RWPE1 (cell line): ENCODE data around the gene SGSH.

Experiments used
- CTCF ChIA-PET: fragments of 350-600 bp; sonication (Branson Sonifier 250); formaldehyde crosslinking; extraction: SDS; loops from one replicate; lab custom pipeline; 2021; lab: Yijun Ruan, JAX
- POLR2A ChIA-PET: fragments of 400-600 bp; formaldehyde crosslinking; extraction: SDS; loops from one replicate; lab custom pipeline; 2020; ENCODE audit warnings: antibody characterized with exemption; ENCODE audit not compliant: low non-redundant PET; lab: Yijun Ruan, JAX
- DNase-seq: peaks from one replicate; pipeline ENCODE4 v3.0.0; 2012; ENCODE audit warnings: low spot score
- H3K27ac ChIP-seq: fragments of 450-650 bp; 2 replicates; pipeline ENCODE4 v1.5.1; 2017
- TF ChIP-seq, protein P1 (sequence below): fragments of 450-650 bp; conservative IDR thresholded peaks from 2 replicates; pipeline ENCODE4 v1.5.1; 2017; ENCODE audit warnings: low read depth, mild to moderate bottlenecking

The SGSH gene

DNA sequence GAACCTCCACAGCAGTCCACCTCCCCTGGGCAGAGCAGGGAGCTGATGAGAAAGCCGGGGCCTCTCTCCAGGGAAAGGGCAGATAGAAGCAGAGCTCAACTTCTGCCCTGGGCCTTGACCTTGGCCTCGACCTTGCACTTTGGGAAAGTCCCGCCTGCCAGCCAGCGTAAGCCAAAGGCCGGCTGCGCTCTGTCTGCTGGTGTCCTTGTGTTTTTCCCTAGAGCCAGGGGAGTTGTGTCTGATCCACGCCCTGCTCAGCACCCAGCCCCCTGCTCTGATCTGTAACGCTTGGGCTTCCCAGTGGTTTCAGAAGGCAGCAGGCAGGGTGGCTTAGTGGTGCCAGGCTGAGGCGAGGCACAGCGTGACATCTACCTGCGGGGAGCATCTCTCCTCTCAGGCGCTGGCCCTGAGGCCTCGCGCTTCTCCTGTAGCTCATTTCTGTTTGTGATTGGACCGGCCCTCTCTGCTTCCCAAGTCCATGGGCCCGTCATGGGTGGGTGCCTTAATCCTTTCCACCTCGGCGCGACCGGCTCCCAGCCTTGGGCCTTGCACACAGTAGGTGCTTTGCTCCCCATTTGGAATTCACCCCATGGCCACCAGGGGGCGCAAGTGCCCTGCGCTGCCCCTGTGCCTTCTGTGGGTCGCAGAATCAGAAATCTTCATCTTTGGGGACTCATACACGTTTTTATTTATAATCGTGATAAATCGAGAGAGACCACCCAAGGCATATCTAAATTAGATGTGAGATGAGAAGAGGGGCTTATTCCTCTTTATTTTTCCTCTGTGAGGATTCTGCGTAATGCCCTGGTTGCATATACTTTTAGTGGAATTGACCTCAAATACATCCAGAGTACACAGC, 24.2 kb downstream of the SGSH start:
- POLR2A ChIA-PET, result no interaction called here
- no peak overlapping the region for H3K27ac ChIP-seq
- DNase-seq, result no peak
- CTCF ChIA-PET, result interaction anchor here (0.5 to 1.3 kb wide), 5 partner anchors 9 to 58 kb away, joined by 3 to 4 read pairs (median 3); no protein-coding TSS in a partner anchor
- TF ChIP-seq, protein P1, sequence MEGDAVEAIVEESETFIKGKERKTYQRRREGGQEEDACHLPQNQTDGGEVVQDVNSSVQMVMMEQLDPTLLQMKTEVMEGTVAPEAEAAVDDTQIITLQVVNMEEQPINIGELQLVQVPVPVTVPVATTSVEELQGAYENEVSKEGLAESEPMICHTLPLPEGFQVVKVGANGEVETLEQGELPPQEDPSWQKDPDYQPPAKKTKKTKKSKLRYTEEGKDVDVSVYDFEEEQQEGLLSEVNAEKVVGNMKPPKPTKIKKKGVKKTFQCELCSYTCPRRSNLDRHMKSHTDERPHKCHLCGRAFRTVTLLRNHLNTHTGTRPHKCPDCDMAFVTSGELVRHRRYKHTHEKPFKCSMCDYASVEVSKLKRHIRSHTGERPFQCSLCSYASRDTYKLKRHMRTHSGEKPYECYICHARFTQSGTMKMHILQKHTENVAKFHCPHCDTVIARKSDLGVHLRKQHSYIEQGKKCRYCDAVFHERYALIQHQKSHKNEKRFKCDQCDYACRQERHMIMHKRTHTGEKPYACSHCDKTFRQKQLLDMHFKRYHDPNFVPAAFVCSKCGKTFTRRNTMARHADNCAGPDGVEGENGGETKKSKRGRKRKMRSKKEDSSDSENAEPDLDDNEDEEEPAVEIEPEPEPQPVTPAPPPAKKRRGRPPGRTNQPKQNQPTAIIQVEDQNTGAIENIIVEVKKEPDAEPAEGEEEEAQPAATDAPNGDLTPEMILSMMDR, result peak; percentile 84

- H3K27ac ChIP-seq, result no peak overlapping the region
- TF ChIP-seq, protein P1, result no peak
- ChIA-PET CTCF (interaction anchor here (1.1 to 1.3 kb wide), 2 partner anchors 17 to 58 kb away, joined by 3 to 4 read pairs; no protein-coding TSS in a partner anchor), POLR2A (no interaction called here)
- no peak for DNase-seq
These were observed 25.0 kb downstream of the SGSH start for GRCh38 chr17:80195141-80195540.

DNA sequence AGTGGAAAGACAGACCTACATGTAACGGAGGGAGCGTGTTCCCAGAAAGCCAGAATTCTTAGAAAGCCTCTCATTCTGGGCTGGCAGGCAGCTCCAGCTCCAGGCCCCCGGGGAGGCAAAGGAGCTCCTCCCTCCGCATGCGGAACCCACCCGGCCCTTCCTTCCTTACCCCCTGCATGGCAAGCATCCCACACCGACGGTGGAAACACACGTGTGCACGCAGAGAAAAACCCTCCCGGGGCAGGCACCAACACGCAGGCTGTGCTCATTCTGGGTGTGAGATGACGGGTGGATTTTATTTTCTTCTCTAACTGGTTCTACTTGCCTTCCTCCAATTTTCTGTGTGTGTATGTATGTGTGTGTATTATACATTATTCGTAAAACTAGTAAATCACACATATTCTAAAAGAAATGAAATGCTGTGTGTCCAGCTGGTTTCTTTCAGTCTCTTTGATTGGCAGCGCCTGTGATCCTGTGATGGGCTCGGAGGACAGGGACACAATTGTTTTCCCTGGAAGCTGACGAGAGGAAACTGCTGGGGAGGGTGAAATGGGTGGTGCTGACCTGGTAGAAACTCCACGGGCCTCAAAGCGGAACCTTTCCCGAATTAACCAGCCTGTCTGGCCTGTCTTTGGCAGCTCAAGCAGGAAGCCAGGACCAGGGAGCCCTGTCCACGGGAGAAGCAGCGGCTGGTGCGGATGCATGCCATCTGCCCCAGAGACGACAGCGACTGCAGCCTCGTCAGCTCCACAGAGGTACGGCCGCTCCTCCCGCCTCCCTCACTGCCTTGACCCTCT, 28.1 kb downstream of the SGSH start:
- DNase-seq, result no peak
- TF ChIP-seq, protein P1, result no peak
- peak overlapping the region; percentile 65 for H3K27ac ChIP-seq
- POLR2A ChIA-PET, result no interaction called here
- CTCF ChIA-PET, result interaction anchor here (0.6 to 1.0 kb wide), 2 partner anchors 35 to 91 kb away, joined by 4 read pairs; partner anchors contain the start of gene GAA

- TF ChIP-seq, protein P1, result no peak
- no peak for DNase-seq
- POLR2A ChIA-PET, result no interaction called here
- CTCF ChIA-PET, result interaction anchor here (1.0 kb wide), 1 partner anchor 90 kb away, joined by 4 read pairs; the partner anchor contains the start of gene GAA
- H3K27ac ChIP-seq, result 0 out of 2 replicates have a peak overlapping the region, but pooled peaks have one; percentile 65
These were observed 28.9 kb downstream of the SGSH start for GRCh38 chr17:80191192-80191591.

- ChIA-PET CTCF (no interaction called here), POLR2A (no interaction called here)
- TF ChIP-seq, protein P1, result no peak
- no peak for DNase-seq
- no peak overlapping the region for H3K27ac ChIP-seq
These were observed 29.4 kb downstream of the SGSH start for GRCh38 chr17:80190716-80191115.

DNA sequence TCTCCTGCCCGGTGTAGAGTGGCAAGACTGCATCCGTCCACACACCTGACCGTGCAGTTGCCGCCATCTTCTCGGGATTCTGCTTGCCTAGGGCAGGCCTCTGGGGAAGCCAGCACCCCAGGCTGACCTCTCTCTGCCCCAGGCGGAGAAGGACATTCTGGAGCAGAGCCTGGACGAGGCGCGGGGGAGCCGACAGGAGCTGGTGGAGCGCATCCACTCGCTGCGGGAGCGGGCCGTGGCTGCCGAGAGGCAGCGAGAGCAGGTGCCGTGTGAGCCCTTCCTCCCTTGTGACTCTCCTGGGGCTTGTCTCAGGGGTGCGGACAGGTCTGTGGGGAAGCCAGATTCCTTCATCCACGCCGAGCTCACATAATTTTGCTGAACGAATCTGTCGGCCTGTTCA, 30.5 kb downstream of the SGSH start:
- POLR2A ChIA-PET, result no interaction called here
- peak overlapping the region; percentile 86; the same call in 1 of the 2 replicates for H3K27ac ChIP-seq
- TF ChIP-seq, protein P1, result no peak
- no peak for DNase-seq
- CTCF ChIA-PET, result no interaction called here
